SK-N-MC (cell line): Measurements from ENCODE around the gene TNK2.

ENCODE experiments used
- EZH2 ChIP-seq: fragments of 200-600 bp; sonication (generic); IDR thresholded peaks from one replicate; pipeline ENCODE4 v1.6.1; 2017; ENCODE audit warnings: antibody characterized with exemption
- FOXP2 ChIP-seq: optimal IDR thresholded peaks from 2 replicates; pipeline ENCODE3; 2011; ENCODE audit warnings: mild to moderate bottlenecking, moderate library complexity; ENCODE audit not compliant: insufficient read depth; ENCODE audit errors: extremely low read length, control extremely low read depth
- POLR2AphosphoS5 ChIP-seq: IDR thresholded peaks from 2 replicates; pipeline ENCODE4 v1.6.1; 2012; ENCODE audit warnings: mild to moderate bottlenecking, low read depth, low read length, borderline replicate concordance

- TF ChIP-seq POLR2AphosphoS5 (no peak), EZH2 (no peak), FOXP2 (no peak)
Measured at GRCh38 chr3:195903950-195904290, 4.4 kb downstream of the TNK2 start.
